Uterus (tissue), 2 donors: ENCODE data around the gene ENKD1.

ENCODE experiments used
- POLR2A ChIP-seq, 2 donors: fragments of 450-650 bp; IDR thresholded peaks; one replicate each; pipeline ENCODE4 v1.6.1; 2016; ENCODE audit warnings: antibody characterized with exemption in 2 of 2, mild to moderate bottlenecking in 1 of 2, moderate library complexity in 1 of 2
- TF ChIP-seq, protein P1 (sequence below), 4 experiments: fragments of 200-600 bp in 2 of 4; fragments of 450-650 bp in 2 of 4; sonication (generic) in 2 of 4; IDR thresholded peaks; one replicate each; pipeline ENCODE4 v1.5.1; 2016 to 2019; ENCODE audit warnings: antibody characterized with exemption in 4 of 4, mild to moderate bottlenecking in 2 of 4, moderate library complexity in 1 of 4

DNA sequence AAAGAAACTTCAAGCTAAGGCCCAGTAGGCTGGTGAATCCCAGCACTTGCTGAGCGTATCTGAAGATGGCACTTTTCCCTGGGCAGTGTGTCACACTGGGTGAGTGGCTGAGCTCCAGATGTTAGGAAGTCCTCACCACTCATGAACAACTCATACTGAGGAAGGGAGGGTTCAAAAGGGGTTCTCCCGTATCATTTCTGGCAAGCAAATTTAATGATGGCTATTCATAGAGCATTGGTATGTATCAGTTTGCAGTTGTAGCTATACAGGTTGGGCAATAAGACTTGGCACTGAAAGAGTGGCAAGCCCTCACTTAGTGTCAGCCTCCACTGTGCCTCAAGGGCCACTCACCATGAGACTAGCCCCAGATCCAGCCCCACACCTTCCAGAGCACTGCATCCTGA is 41.8 kb upstream of the ENKD1 start:
- no peak for TF ChIP-seq POLR2A (IDR thresholded peaks at IDR 0.05)
- TF ChIP-seq, protein P1, sequence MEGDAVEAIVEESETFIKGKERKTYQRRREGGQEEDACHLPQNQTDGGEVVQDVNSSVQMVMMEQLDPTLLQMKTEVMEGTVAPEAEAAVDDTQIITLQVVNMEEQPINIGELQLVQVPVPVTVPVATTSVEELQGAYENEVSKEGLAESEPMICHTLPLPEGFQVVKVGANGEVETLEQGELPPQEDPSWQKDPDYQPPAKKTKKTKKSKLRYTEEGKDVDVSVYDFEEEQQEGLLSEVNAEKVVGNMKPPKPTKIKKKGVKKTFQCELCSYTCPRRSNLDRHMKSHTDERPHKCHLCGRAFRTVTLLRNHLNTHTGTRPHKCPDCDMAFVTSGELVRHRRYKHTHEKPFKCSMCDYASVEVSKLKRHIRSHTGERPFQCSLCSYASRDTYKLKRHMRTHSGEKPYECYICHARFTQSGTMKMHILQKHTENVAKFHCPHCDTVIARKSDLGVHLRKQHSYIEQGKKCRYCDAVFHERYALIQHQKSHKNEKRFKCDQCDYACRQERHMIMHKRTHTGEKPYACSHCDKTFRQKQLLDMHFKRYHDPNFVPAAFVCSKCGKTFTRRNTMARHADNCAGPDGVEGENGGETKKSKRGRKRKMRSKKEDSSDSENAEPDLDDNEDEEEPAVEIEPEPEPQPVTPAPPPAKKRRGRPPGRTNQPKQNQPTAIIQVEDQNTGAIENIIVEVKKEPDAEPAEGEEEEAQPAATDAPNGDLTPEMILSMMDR (IDR thresholded peaks at IDR 0.05) = no peak
